Measurements from ENCODE around the gene PLA2G2D. TPM values are rescaled to one million over a fixed set of nuclear protein-coding genes. Genes with fewer than 3 reads are reported as not detected.
A peak's percentile ranks its signal among the peaks of the same experiment; 100 is the strongest.

PLA2G2D gene
- total RNA-seq, 2 donors from 2014 or later = not detected

DNA sequence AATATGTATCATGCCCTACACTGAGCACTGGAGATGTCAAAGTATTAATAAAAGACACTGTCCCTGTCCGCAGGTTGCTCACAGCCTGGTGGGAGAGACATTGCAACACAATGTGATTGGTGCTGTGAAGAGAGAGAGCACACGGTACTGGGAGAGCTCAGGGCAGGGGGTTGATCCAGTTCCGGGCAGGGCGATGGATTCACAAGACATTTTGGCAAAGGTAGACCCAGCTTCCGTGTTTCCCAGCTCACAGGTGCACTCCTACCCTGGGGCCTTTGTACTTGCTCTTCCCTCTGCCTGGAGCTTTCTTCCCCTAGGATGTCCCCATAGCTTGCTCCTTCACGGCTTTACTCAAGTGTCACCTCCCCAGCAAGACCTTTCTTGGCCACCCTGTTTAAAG, 47.9 kb downstream of the PLA2G2D start:
- H3K9me3 ChIP-seq = no peaks in the 10 kb centered on the region
- TF ChIP-seq, protein P1, sequence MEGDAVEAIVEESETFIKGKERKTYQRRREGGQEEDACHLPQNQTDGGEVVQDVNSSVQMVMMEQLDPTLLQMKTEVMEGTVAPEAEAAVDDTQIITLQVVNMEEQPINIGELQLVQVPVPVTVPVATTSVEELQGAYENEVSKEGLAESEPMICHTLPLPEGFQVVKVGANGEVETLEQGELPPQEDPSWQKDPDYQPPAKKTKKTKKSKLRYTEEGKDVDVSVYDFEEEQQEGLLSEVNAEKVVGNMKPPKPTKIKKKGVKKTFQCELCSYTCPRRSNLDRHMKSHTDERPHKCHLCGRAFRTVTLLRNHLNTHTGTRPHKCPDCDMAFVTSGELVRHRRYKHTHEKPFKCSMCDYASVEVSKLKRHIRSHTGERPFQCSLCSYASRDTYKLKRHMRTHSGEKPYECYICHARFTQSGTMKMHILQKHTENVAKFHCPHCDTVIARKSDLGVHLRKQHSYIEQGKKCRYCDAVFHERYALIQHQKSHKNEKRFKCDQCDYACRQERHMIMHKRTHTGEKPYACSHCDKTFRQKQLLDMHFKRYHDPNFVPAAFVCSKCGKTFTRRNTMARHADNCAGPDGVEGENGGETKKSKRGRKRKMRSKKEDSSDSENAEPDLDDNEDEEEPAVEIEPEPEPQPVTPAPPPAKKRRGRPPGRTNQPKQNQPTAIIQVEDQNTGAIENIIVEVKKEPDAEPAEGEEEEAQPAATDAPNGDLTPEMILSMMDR (IDR thresholded peaks at IDR 0.05) = no peak
- DNase-seq (ENCODE audit: low spot score) = no peak
- peak overlapping the region; percentile 74 for H3K4me3 ChIP-seq
- peak overlapping the region in 1 of 2 donors; percentile 74 for H3K27ac ChIP-seq
- H3K36me3 ChIP-seq = no peaks in the 10 kb centered on the region
- no peaks in the 10 kb centered on the region for H3K27me3 ChIP-seq (replicated peaks; ENCODE audit: insufficient read depth)
- no peak for ATAC-seq (ENCODE audit: insufficient number of reproducible peaks, low FRiP score, low read depth)
- H3K4me1 ChIP-seq (ENCODE audit: control insufficient read depth in 1 of 2, low read depth in 2 of 2) = peaks cover 5 to 36% of the 10 kb centered on the region in 2 donors

DNA sequence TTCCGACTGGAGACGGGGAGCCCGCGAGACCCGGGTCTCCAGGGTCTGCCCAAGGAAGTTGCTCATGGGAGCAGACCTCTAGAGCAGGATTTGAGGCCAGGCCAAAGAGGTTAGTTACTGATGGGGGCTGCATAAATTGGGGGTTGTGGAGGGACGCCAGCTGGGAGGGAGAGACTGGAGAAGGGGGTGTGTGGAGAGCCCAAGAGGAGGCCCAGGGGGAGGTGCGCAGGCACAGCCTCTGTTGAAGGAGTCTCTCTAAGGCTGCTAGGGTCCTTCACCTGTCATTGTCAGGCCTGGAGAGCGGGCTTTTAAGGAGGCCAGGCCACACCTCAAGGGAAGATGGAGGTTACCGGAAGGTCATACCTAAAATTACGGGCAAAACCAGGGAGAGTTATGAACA, 49.0 kb downstream of the PLA2G2D start:
- Histone ChIP-seq H3K4me3 (peak overlapping the region; percentile 74), H3K4me1 (ENCODE audit: control insufficient read depth in 1 of 2, low read depth in 2 of 2) (peaks cover 5 to 36% of the 10 kb centered on the region in 2 donors), H3K9me3 (no peaks in the 10 kb centered on the region), H3K27ac (peak overlapping the region; percentile 64 to 74), H3K27me3 (replicated peaks; ENCODE audit: insufficient read depth) (no peaks in the 10 kb centered on the region), H3K36me3 (no peaks in the 10 kb centered on the region)
- DNase-seq (ENCODE audit: low spot score) (no peak), ATAC-seq (ENCODE audit: insufficient number of reproducible peaks, low FRiP score, low read depth) (no peak)
- TF ChIP-seq, protein P1 (IDR thresholded peaks at IDR 0.05) = no peak

DNA sequence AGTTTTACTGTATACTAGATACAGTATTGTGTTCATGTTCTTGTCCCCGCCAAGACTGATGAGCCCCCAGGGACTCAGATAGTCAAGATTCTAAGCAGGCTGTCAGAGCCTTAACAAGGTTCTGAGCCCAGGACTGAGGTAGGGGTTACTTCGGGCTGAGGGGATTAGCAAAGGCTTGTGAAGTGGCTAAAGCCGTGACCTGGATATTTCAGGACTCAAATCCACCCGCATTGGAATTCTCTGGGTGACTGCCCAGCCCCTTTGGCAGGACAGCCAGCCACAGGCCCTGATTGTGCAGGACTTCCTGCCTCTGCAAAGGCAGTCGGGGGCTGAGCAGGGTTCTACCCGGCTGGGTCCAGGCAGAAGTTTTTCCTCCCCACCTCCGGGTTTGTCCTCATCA, 49.5 kb downstream of the PLA2G2D start, which contains the start of gene PLA2G5:
PLA2G5 (plus strand) TSS at position 321 of the 400 bp plus-strand sequence. CDS start 14,637 bp downstream, outside the sequence.
- no peak for DNase-seq (ENCODE audit: low spot score)
- Histone ChIP-seq H3K9me3 (no peaks in the 10 kb centered on the region), H3K4me1 (ENCODE audit: control insufficient read depth in 1 of 2, low read depth in 2 of 2) (peaks cover 5 to 36% of the 10 kb centered on the region in 2 donors), H3K27me3 (replicated peaks; ENCODE audit: insufficient read depth) (no peaks in the 10 kb centered on the region), H3K36me3 (no peaks in the 10 kb centered on the region), H3K27ac (peak within 1 kb of the TSS; percentile 64 to 74), H3K4me3 (peak within 1 kb of the TSS; percentile 74)
- ATAC-seq (ENCODE audit: insufficient number of reproducible peaks, low FRiP score, low read depth) = peak; percentile 84
- TF ChIP-seq, protein P1 (IDR thresholded peaks at IDR 0.05) = no peak

DNA sequence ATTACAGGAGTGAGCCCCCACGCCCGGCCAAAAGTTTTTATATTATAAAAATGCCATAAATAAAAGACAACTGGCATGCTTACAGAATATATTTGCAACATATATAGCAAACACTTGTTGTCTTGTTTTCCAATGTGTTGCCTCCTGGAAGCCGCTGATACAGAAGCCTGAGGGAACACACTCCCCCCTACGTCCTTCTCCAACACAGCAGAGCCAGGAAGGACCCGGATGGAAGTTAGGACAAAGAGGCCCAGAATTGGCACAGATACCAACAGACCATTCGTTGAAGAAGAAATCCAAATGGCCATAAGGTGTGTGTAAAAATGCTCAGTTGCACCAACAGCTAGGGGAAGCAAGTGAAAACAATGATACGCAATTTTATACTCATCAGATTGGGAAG, 50.6 kb downstream of the PLA2G2D start:
- no peak overlapping the region for H3K27ac ChIP-seq
- DNase-seq (ENCODE audit: low spot score) = no peak
- no peaks in the 10 kb centered on the region for H3K9me3 ChIP-seq

DNA sequence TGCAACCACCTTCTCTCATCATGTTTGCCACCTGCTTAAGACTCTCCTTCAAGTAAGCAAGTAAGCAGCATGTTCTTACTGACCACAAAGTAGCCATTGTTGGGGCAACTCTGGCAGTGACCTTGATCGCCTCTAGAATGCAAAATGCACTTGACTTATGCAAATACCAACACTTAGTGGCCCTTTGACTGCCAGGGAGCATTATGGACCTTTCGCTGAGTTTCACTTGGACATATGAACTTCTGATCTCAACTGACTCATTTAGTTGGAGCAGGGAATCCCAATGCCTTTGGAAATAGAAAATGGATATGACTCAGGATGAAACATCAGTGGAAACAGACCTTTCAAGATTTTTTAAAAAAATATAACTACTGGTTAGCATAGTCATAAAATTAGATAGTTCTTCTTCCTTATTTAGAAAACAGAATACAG, 55.5 kb downstream of the PLA2G2D start:
- no peaks in the 10 kb centered on the region for H3K9me3 ChIP-seq
- no peak for ATAC-seq (ENCODE audit: insufficient number of reproducible peaks, low FRiP score, low read depth)
- no peak for DNase-seq (ENCODE audit: low spot score)
- no peaks in the 10 kb centered on the region for H3K36me3 ChIP-seq
- no peak overlapping the region for H3K4me3 ChIP-seq
- H3K4me1 ChIP-seq (ENCODE audit: control insufficient read depth in 1 of 2, low read depth in 2 of 2) = peaks cover 0 to 2% of the 10 kb centered on the region in 2 donors
- TF ChIP-seq, protein P1 (IDR thresholded peaks at IDR 0.05) = no peak
- H3K27ac ChIP-seq = no peak overlapping the region
- no peaks in the 10 kb centered on the region for H3K27me3 ChIP-seq (replicated peaks; ENCODE audit: insufficient read depth)

More for the DNA sequence above, 50.6 kb downstream of the PLA2G2D start:
- Histone ChIP-seq H3K36me3 (no peaks in the 10 kb centered on the region), H3K4me3 (no peak overlapping the region), H3K4me1 (ENCODE audit: control insufficient read depth in 1 of 2, low read depth in 2 of 2) (peaks cover 5 to 29% of the 10 kb centered on the region in 2 donors), H3K27me3 (replicated peaks; ENCODE audit: insufficient read depth) (no peaks in the 10 kb centered on the region)
- TF ChIP-seq, protein P1 (IDR thresholded peaks at IDR 0.05) = no peak
- no peak for ATAC-seq (ENCODE audit: insufficient number of reproducible peaks, low FRiP score, low read depth)

Other genes starting within 250 kb of the PLA2G2D start
- gene OTUD3, start 237.1 kb downstream of the PLA2G2D start, total RNA-seq = 1 to 10 TPM; 3.9 to 7.1 TPM
- not detected for gene PLA2G2E, start 195.9 kb downstream of the PLA2G2D start, total RNA-seq
- 100 to 1,000 TPM in 1 of 2 donors, 10 to 100 TPM in 1; 65.1 to 200 TPM for gene PLA2G2A, start 139.9 kb downstream of the PLA2G2D start, total RNA-seq
- 10 to 100 TPM; 18.7 to 19.2 TPM for gene PLA2G5, start 49.3 kb downstream of the PLA2G2D start, total RNA-seq
- gene PLA2G2F, start 19.8 kb upstream of the PLA2G2D start, total RNA-seq = not detected
- under 1 TPM; 0.28 to 0.68 TPM for gene UBXN10, start 66.6 kb upstream of the PLA2G2D start, total RNA-seq
- gene PLA2G2C, start 67.0 kb upstream of the PLA2G2D start, total RNA-seq = not detected
- gene VWA5B1, start 171.3 kb upstream of the PLA2G2D start, total RNA-seq = not detected

Measured in thoracic aorta (tissue), 2 donors.